ENCODE measurements around the gene SPACA5. TPM values are rescaled to one million over a fixed set of nuclear protein-coding genes. Genes with fewer than 3 reads are reported as not detected.
"Not testable (repeated sequence)": the region's sequence is repeated elsewhere in the genome, so short reads cannot be mapped to it uniquely, and the experiment has no call there.

SPACA5 gene
- under 1 TPM in 1 of 4 donors, not detected in 3; 0.26 TPM for polyA plus RNA-seq (ENCODE audit: insufficient read length in 4 of 4)

DNA sequence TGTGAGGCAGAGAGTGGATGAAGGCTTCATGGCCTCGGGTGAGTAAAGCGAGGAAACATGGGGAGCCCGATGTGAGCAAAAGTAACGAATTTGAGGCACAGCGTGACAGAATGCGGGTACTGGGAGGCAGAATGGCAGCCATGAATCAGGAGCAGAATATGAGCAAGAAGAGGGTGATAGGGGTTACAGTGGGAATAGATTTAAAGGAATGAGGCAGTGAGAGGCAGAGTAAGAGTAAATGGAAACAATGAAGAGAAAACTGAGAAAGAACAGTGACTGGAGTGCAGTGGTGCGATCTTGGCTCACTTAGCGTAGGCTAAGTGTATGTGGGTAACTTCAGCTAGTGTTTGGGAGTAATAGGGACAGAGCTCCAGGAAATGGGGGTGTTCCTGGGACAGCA is at the start of gene SPACA5:
TSS of gene SPACA5 (plus strand) at position 301 of the 400 bp plus-strand sequence. CDS start 815 bp downstream, outside the sequence.
- not testable (repeated sequence) for DNase-seq (ENCODE audit: low read depth in 4 of 4, low spot score in 3 of 4)

DNA sequence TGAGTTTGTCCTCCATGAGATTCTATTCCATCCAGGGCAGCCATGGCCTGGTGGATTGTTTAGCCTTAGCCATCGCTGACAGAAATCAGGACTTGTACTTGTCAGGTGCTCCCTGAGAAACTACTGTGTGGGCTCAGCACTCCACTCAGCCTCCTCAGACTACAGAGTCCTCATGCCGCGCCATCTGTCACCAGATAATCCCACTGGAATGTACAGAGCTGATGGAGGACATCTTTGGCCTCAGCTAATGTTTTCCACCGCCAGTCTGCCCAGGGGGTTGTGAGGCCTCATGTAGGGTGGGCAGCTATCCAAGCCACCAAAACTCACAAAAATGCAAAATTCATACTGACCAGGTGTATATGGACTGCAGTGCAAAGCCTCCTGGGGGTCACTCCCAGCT is 48.6 kb upstream of the SPACA5 start:
- DNase-seq (ENCODE audit: low read depth in 4 of 4, low spot score in 3 of 4): not testable (repeated sequence)

DNA sequence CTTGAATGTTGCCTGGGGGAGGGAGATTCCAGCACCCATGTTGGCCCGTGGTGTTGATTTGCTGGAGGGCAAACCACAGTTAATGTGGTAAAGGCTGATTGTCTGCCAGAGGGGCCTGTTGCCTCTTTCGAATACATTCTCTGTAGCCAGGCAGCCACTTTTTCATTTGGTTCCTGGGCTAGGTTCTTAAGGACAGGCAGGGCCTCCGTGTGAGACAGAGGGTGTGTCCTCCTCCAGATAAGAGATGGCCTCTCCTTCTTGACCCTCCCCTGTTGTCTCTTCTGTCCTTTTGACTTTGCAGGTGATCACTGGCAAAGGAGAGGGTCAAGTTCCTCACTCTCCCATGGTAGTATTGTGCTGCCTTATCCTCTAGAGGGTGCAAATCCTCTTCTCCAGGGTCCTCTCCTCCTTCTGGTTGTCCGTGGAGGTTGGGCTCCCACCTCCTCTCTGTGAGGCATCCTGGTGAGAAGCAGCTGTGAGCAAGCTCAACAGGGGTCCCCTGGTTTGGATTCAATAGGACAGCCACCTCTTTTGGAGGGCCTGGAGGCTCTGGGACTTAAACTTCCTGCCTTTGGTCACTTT is 47.9 kb upstream of the SPACA5 start:
- DNase-seq (ENCODE audit: low read depth in 4 of 4, low spot score in 3 of 4): no peak

DNA sequence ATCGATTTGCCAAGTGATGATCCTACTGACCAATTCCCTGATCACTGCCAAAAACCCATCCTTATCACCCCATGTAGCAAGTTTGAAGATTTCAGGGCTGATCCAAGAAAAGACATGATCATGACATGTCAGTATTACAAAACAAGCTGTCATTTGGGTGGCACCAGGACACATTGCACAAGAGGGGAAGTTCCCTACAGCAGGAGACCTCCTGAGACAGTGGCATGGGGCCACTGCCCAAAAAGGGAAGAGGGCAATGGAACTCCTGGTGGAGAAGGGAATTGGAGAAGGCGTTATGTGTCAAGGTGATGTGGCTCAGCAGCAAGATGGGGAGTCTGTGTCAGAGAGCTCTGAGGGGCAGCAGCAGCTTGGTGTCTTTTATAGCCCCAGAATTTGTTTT is 46.4 kb upstream of the SPACA5 start:
- DNase-seq (ENCODE audit: low read depth in 4 of 4, low spot score in 3 of 4): no peak

DNA sequence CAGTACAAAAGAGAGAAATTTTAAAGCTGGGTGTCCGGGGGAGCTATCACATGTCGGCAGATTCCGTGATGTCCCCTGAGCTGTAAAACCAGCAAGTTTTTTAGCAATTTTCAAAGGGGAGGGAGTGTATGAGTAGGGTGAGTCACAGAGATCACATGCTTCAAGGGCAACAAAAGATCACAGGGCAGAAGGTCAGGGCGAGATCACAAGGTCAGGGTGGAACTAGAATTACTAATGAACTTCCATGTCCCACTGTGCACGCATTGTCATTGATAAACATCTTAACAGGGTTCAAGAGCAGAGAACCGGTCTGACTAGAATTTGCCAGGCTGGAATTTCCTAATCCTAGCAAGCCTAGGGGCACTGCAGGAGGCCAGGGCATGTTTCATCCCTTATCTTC is 45.0 kb upstream of the SPACA5 start:
- DNase-seq (ENCODE audit: low read depth in 4 of 4, low spot score in 3 of 4): not testable (repeated sequence)

DNA sequence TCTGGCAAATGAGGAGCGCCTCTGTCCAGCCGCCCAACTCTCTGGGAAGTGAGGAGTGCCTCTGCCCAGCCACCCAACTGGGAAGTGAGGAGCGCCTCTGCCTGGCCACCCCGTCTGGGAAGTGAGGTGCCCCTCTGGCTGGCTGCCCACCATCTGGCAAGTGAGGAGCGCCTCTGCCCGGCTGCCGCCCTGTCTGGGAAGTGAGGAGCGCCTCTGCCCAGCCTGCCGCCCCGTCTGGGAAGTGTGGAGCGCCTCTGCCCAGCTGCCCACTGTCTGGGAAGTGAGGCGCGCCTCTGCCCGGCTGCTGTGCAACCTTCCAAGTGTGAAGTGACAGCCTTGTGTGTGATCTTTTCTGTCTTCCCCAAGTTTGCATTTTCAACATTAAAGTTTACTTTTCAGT is 41.3 kb upstream of the SPACA5 start:
- DNase-seq (ENCODE audit: low read depth in 4 of 4, low spot score in 3 of 4): not testable (repeated sequence)

DNA sequence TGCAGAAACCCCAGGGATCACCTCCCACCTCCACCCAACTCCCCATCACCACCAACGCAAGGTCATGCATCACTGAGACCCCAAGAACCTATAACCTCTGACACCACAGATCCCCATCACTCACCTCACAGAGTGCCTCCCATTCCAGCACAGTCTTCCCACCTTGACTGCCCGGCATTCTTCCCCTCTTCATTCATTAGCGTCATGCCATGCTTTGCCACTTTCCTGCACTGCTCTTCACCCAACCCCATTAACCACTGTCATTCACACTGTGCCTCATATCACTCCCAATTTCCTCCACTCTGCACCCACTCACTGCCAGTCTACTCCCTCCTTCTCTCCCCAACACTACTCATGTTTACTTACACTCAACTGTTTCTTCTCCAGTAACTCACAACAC is 33.6 kb upstream of the SPACA5 start:
- DNase-seq (ENCODE audit: low read depth in 4 of 4, low spot score in 3 of 4): no peak

DNA sequence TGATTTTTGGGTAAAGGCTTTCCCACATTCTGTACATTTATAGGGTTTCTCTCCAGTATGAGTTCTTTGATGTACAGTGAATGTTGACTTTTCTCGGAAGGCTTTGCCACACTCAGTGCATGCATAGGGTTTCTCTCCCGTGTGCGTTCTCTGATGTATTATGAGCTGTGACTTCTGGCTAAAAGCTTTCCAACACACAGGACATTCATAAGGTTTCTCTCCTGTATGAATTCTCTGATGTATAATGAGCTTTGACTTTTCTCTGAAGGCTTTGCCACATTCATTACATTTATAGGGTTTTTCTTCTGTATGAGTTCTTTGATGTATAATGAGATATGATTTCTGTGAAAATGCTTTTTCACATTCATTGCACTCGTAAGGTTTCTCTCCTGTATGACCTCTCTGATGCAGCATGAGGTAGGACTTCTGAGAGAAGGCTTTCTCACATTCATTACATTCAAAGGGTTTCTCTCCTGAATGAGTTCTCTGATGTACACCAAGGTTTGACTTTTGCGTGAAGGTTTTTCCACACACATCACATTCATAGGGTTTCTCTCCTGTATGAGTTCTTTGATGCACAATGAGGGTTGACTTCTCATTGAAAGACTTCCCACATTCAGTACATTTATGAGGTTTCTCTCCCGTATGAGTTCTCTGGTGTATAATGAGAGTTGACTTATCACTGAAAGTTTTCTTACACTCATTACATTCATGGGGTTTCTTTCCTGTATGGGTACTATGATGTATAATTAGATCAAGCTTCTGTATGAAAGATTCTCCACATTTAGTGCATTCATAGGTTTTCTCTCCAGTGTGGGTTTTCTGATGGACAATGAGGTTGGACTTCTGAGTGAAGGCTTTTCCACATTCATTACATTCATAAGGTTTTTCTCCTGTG is 30.3 kb upstream of the SPACA5 start:
- no peak for DNase-seq (ENCODE audit: low read depth in 4 of 4, low spot score in 3 of 4)

DNA sequence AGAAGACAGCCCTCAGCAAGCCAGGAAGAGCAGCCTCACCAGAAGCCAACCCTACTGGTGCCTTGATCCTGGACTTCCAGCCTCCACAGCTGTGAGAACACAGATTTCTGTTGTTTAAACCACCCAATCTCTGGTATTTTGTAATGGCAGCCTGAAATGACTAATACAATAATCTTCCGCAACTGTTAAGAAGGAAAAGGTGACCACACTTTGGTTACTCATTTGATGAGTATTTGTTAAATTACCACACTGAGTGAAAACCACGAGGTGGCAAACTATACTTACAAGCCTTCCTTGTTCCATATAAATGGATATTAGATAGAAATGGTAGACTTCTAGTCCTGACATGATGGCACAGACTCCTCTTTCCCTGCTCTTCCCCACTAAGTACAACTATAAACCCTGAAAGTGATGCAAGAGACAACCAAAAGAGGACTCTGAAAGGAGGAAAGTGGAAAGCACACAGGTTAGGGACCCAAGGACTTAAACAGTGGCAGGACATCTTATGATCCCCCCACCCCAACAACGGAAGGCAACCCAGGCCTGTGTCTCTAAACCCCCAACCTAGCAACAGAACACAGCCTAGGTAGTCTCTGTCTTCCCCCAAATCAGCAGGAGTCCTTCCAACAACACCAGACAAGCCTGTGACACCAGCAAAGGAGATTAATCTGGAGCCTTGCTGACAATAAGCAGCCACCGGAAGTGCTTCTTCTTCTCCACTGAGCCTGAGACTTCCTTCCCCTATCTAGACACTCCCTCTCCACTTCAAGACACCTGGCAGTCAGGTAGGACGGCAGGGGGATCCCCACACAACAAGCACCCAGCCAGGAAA is 15.3 kb upstream of the SPACA5 start:
- DNase-seq (ENCODE audit: low read depth in 4 of 4, low spot score in 3 of 4): no peak

DNA sequence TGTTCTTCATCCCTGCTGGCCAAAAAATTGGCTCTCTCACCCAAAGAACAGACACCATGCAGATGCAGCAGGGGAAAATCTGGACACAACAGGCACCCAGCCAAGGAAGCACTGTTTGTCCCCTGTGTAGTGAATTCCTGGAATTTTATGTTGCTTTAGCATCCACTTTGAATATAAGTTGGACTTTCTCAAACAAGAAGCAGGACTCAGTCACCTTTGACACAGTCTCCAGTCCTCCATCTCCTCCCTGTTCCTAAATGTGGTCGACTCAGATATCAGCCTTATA is 14.8 kb upstream of the SPACA5 start:
- no peak for DNase-seq (ENCODE audit: low read depth in 4 of 4, low spot score in 3 of 4)

DNA sequence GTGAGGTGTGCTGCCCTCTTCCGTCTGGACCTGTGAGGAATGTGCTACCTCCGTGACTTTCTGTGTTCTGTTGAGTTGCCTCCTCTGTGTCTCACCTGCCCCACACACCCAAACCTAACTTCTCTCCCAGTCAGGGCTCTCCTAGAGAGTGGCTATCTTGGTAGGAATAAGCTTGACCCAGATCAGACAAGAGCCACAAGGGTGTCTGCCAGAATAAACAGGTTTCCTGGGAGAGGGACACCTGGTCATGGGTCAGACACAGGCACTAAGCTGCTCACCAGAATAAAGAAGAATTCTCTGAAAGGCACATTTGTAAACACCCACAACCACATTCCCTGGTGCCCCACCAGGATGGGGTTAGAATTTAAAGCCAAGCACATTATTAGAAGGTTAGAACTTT is 14.1 kb upstream of the SPACA5 start:
- no peak for DNase-seq (ENCODE audit: low read depth in 4 of 4, low spot score in 3 of 4)

DNA sequence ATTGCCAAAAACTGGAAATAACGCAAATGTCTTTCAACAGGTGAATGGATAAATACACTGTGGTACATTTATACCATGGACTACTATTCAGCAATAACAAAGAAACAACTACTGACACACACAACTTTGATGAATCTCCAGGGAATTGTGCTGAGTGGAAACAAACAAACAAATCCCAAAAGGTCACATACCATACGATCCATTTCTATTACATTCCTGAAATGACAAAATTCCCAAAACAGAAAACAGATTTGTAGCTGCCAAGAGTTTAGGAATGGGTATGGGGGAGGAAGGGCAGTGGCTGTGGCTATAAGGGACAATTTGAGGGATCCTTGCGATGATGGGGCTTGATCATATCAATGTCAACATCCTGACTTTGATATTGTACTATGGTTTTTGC is 5.5 kb upstream of the SPACA5 start:
- DNase-seq (ENCODE audit: low read depth in 4 of 4, low spot score in 3 of 4): no peak

DNA sequence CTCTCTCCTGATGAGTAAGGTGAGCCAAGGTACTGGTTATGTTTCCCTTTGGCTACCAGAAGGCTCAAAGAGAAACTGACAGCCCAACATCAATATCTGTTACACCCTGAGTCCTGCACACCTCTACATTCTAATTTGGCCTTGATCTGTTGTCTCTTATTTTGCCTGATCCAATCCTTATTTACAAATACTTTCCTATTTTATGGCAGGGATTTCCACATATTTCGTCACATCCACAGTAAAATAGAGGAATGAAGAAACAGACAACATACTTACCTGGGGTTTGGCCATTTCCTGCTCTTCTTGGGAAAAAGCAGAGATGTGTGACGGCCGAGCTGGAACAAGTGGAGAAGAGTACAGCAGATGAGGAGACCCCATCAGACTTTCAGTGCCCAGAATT is 4.5 kb upstream of the SPACA5 start:
- DNase-seq (ENCODE audit: low read depth in 4 of 4, low spot score in 3 of 4): no peak

DNA sequence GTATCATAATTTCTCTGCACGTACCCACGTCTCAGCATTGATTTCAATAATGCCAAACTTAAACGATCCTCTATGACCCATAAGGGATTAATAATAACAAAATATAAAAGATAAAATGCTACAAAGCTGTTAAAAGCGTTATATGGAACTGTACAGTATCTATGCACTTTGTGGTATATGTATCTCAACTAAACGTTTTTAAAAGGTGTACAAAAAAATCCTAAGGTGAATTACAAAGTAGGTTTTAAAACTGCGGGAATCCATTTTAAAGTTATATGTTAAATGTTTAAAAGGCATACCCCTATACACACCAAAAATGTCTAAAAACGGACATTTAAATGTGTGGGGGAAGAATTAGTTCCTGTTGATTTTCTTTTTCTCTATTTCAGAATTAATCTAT is 3.9 kb upstream of the SPACA5 start:
- DNase-seq (ENCODE audit: low read depth in 4 of 4, low spot score in 3 of 4): no peak

DNA sequence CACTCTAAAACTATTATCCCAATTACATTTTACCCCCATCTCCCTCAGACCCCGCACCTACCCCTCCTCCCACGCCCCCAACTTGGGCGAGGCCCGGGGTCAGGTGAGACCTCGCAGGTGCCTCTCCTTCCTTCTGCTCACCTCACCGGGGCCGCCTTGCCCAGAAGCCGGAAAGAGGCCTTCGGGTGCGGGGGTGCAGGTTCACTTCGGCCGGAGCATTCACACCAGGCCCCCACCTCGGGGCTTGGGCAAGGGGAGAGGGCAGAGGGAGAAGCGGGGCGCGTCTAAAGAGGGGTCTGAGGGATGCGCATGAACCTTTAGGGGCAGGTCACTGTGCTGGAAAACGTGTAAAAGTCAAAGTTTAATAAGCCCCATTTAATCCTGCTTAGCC is 3.4 kb upstream of the SPACA5 start:
- DNase-seq (ENCODE audit: low read depth in 4 of 4, low spot score in 3 of 4): no peak

DNA sequence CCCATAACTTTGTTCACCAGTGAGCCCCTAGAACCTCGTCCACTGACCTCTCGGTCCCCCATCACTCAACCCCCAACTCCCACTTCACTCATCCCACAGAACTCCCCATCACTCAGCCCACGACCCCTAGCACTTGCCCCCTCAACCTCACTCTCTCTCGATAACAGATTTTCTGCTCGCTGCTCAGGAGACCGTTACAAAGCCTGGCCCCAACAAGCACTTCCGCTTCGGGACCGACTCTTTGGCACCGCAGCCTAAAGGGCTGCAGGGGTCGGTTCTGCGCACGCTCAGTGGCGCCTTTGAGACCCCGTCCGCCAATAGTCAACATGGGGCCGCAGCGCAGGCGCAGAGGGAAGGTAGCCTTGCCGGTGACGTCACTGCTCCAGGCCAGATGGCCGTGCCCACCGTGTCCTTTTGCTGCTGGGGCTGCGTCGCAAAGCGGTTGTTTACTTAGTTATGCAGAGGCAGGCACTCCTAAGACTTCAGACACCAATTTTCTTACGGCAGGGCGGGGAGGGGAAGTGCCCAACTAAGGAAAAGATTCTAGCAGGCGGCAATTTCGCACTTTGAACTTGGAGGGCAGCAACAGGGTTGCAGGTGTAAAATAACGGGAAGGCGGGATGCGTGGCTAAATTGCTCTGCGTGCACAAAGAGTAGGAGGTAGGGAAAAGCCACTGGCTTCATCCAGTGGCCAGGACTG is 2.9 kb upstream of the SPACA5 start, which contains the start of gene ZNF182:
TSS of gene ZNF182 (minus strand) at position 232 of the 700 bp plus-strand sequence. CDS start 1,380 bp downstream, outside the sequence.
- peak; percentile 75 to 78 (median 77) for DNase-seq (ENCODE audit: low read depth in 4 of 4, low spot score in 3 of 4)

DNA sequence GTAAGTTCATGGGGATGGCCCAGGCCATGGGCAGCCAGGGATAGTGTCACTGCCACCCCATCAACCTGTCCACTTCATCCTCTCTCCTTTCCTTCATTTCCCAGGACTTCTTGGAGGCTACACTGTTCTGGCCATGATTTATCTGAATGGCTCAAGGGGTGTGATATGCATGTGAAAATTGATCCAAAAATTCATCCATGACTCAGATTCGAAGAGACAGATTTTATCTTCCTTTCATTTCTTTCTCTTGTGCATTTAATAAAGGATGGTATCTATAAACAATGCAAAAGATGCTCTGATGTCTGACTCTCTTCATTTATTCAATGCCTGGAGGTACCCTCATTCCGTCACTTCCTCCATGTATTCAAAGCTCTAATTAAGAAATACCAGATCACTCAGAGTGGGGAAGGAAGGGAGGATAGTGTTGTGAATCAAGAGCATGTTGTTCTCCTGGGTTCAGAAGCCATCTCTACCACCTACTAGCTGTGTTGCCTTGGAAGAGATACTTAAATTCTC is 2.7 kb downstream of the SPACA5 start:
- DNase-seq (ENCODE audit: low read depth in 4 of 4, low spot score in 3 of 4): not testable (repeated sequence)

DNA sequence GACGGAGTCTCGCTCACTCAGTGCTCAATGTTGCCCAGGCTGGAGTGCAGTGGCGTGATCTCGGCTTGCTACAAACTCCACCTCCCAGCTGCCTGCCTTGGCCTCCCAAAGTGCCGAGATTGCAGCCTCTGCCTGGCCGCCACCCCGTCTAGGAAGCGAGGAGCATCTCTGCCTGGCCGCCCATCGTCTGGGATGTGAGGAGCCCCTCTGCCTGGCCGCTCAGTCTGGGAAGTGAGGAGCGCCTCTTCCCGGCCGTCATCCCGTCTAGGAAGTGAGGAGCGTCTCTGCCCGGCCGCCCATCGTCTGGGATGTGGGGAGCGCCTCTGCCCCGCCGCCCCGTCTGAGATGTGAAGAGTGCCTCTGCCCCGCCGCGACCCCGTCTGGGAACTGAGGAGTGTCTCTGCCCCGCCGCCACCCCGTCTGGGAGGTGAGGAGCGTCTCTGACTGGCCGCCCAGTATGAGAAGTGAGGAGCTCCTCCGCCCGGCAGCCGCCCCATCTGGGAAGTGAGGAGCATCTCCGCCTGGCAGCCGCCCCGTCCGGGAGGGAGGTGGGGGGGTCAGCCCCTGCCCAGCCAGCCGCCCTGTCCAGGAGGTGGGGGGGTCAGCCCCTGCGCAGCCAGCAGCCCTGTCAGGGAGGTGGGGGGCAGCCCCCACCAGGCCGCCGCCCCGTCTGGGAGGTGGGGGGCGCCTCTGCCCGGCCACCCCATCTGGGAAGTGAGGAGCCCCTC is 10.0 kb downstream of the SPACA5 start:
- DNase-seq (ENCODE audit: low read depth in 4 of 4, low spot score in 3 of 4): not testable (repeated sequence)

DNA sequence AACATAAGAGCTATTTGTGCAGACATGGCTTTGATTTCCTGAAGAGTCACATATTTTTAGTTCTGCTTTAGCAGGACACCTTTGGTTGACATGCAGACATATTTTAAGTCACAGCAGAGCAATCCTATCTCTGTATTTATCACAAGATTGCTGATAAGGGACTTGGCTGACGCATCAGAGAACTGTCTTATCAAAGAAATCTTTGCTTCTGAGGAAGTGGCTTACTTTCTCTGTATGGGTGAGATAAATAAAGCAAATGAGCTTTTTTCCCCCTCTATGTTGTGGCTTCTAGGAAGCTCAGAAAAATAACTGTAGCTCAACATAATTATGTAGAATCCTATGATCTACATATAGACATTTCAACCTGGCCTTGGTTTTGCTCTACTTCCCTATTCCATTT is 13.1 kb downstream of the SPACA5 start:
- not testable (repeated sequence) for DNase-seq (ENCODE audit: low read depth in 4 of 4, low spot score in 3 of 4)

DNA sequence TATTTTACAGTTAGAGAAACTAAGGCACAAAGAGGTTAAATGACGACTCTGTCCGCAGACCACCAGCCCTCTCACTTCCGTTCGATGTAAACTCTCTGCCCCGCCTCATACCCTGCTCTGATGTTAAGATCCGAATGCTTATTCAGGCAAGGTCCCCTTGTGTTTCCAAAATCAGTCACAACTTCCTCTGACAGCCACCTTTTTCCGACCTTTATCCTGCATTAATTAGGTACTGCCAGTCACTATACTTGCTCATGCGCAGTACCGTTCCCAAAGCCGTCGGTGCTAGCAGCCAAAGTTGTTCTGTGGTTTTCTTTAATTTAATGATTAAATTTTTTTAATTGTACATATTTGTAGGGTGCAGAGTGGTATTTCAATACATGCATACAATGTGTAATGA is 13.7 kb downstream of the SPACA5 start:
- DNase-seq (ENCODE audit: low read depth in 4 of 4, low spot score in 3 of 4): not testable (repeated sequence)

All from right renal pelvis (tissue), 4 donors.